Progenitor cell of endocrine pancreas (in vitro differentiated cells): ENCODE results near the gene MXRA5. TPM values are rescaled to one million over a fixed set of nuclear protein-coding genes. Genes with fewer than 3 reads are reported as not detected.

Experiments used
- DNase-seq: peaks from one replicate; pipeline ENCODE4 v3.0.0; 2021; ENCODE audit warnings: low spot score; ENCODE audit not compliant: unreplicated experiment
- H3K27ac Mint-ChIP-seq: 2 replicates; pipeline ENCODE4 v1.8.0; 2021; ENCODE audit warnings: mild to moderate bottlenecking, moderate library complexity, mixed read lengths
- H3K27me3 Mint-ChIP-seq: 2 replicates; pipeline ENCODE4 v1.8.0; 2021; ENCODE audit warnings: mixed read lengths
- H3K36me3 Mint-ChIP-seq: 2 replicates; pipeline ENCODE4 v1.8.0; 2022; ENCODE audit warnings: mixed read lengths; ENCODE audit not compliant: insufficient read depth
- H3K4me1 Mint-ChIP-seq: 2 replicates; pipeline ENCODE4 v1.8.0; 2021; ENCODE audit warnings: low read depth, mixed read lengths
- H3K4me3 Mint-ChIP-seq: 2 replicates; pipeline ENCODE4 v1.8.0; 2021; ENCODE audit warnings: low read depth, mild to moderate bottlenecking, moderate library complexity, mixed read lengths
- H3K9me3 Mint-ChIP-seq: 2 replicates; pipeline ENCODE4 v1.8.0; 2021; ENCODE audit warnings: low read depth, mixed read lengths
- total RNA-seq: library from RNA; stranded (reverse); gene quantifications from 2 replicates; pipeline ENCODE4 v1.2.1, GENCODE V29; 2021
- TF ChIP-seq, protein P1 (sequence below): fragments of 200-600 bp; sonication (generic); IDR thresholded peaks from one replicate; pipeline ENCODE4 v1.5.0; 2021; ENCODE audit warnings: antibody characterized with exemption, mild to moderate bottlenecking; ENCODE audit not compliant: unreplicated experiment

Gene MXRA5
- total RNA-seq, 1 donor from 2014 or later, result 2.0 TPM

- Mint-ChIP-seq H3K4me3 (no peak overlapping the region), H3K27me3 (no peaks in the 10 kb centered on the region), H3K9me3 (peaks cover 6% of the 10 kb centered on the region), H3K36me3 (no peaks in the 10 kb centered on the region), H3K27ac (no peak overlapping the region), H3K4me1 (no peaks in the 10 kb centered on the region)
- DNase-seq, result no peak
- TF ChIP-seq, protein P1, sequence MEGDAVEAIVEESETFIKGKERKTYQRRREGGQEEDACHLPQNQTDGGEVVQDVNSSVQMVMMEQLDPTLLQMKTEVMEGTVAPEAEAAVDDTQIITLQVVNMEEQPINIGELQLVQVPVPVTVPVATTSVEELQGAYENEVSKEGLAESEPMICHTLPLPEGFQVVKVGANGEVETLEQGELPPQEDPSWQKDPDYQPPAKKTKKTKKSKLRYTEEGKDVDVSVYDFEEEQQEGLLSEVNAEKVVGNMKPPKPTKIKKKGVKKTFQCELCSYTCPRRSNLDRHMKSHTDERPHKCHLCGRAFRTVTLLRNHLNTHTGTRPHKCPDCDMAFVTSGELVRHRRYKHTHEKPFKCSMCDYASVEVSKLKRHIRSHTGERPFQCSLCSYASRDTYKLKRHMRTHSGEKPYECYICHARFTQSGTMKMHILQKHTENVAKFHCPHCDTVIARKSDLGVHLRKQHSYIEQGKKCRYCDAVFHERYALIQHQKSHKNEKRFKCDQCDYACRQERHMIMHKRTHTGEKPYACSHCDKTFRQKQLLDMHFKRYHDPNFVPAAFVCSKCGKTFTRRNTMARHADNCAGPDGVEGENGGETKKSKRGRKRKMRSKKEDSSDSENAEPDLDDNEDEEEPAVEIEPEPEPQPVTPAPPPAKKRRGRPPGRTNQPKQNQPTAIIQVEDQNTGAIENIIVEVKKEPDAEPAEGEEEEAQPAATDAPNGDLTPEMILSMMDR, result no peak
Measured at GRCh38 chrX:3320471-3321046, 25.9 kb downstream of the MXRA5 start.

DNA sequence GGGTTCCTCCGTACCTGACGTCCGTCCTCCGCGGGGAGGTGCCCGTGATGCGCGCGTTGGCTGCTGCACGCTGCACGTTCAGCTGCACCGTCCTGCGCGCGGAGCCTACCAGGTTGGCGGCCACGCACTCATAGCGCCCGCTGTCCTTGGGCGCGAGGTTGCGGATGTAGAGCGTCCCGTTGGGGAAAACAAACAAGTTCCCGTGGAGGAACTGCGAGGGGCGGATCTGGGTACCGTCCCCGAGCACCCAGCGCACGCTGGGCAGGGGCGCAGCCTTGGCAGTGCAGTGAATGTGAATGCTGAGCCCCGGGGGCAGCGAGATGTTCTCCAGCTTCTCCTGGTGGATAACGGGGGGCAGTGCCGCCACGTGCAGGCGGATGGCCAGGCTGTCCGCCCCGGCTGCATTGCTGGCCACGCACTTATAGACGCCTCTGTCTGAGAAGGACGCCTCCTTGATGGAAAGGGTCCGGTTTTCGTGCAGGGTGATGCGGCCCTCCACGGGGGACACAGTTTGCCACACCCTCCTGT lies 29.2 kb downstream of the MXRA5 start:
- TF ChIP-seq, protein P1, result no peak
- Mint-ChIP-seq H3K27me3 (no peaks in the 10 kb centered on the region), H3K27ac (no peak overlapping the region), H3K9me3 (peaks cover 6% of the 10 kb centered on the region), H3K4me1 (no peaks in the 10 kb centered on the region), H3K36me3 (no peaks in the 10 kb centered on the region), H3K4me3 (no peak overlapping the region)
- DNase-seq, result no peak

GRCh38 chrX:3312109-3312508 lies 34.3 kb downstream of the MXRA5 start:
- Mint-ChIP-seq H3K27ac (no peak overlapping the region), H3K4me1 (no peaks in the 10 kb centered on the region), H3K36me3 (no peaks in the 10 kb centered on the region), H3K4me3 (no peak overlapping the region), H3K9me3 (peaks cover 4% of the 10 kb centered on the region), H3K27me3 (no peaks in the 10 kb centered on the region)
- no peak for DNase-seq
- TF ChIP-seq, protein P1, result no peak

- no peak overlapping the region for H3K27ac Mint-ChIP-seq
- peaks cover 6% of the 10 kb centered on the region for H3K9me3 Mint-ChIP-seq
- no peak for DNase-seq
- H3K36me3 Mint-ChIP-seq, result no peaks in the 10 kb centered on the region
- H3K4me1 Mint-ChIP-seq, result no peaks in the 10 kb centered on the region
- no peaks in the 10 kb centered on the region for H3K27me3 Mint-ChIP-seq
- TF ChIP-seq, protein P1, result no peak
- no peak overlapping the region for H3K4me3 Mint-ChIP-seq
Measured at GRCh38 chrX:3307881-3308280, 38.6 kb downstream of the MXRA5 start.

- Mint-ChIP-seq H3K4me1 (no peaks in the 10 kb centered on the region), H3K4me3 (no peak overlapping the region), H3K9me3 (peaks cover 3% of the 10 kb centered on the region), H3K27me3 (no peaks in the 10 kb centered on the region), H3K27ac (no peak overlapping the region), H3K36me3 (no peaks in the 10 kb centered on the region)
- TF ChIP-seq, protein P1, result no peak
- no peak for DNase-seq
Measured at GRCh38 chrX:3299636-3300035, 46.8 kb downstream of the MXRA5 start.
